ENCODE results near the gene ZNF329. TPM values are rescaled to one million over a fixed set of nuclear protein-coding genes. Genes with fewer than 3 reads are reported as not detected.
A peak's percentile ranks its signal among the peaks of the same experiment; 100 is the strongest.

The ZNF329 gene
- total and polyA plus RNA-seq, 9 of the 15 experiments (the other 6 are each of a cell fraction or from before 2014, with no cell fraction given), result 0.21 to 3.6 (median 2.2) TPM

DNA sequence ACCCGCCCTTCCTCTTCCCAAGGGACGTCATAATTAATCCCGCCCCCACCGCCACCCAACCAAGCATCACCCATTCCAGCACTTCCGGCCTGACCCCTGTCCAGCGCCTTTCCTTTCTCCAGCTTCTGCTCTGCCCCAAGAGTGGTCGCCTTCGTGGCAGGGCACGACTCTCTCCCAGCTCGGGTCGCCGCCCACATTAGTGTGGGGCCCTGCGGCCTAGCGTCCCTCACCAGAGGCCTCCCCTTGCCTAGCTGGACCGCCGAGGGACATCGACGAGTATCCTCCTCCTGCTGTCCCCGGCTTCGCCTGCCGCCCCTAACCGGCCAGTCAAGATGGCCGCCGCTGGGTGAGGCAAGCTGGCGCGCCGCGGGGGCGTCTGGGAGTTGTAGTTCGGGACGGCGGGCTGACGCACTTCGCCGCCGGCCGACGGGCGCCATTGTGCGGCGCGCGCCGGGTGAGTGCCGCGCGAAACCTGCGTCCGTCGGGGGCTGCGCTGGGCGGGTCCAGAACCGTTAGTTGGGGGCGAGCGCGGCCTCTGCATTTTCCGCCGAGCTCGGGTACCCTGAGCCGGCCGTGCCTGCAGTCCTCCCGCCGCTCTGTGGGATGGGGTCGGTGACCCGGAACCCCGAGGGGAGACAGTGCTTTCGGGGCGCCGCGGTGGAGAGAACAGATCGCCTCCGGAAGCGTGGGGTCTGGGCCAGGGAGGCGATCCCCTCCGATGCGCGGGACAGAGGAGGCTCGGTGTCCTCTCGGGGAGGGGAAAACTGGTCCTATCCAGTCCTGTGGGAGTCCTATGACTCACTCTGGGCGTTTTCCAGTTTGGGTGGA lies 32.6 kb upstream of the ZNF329 start, which contains the start of gene ZNF274 (continued):
- TF ChIP-seq HMG20B (CRISPR knock-in tag; IDR thresholded peaks at IDR 0.05) (no peak), ZNF134 (CRISPR knock-in tag; conservative IDR thresholded peaks at IDR 0.05) (no peak), ZKSCAN3 (CRISPR knock-in tag; IDR thresholded peaks at IDR 0.05) (no peak), RUNX1 (IDR thresholded peaks at IDR 0.05; ENCODE audit: low read depth) (no peak), ZKSCAN1 (IDR thresholded peaks at IDR 0.05; ENCODE audit: low read depth, low read length) (no peak), ZNF184 (CRISPR knock-in tag; IDR thresholded peaks at IDR 0.05) (no peak), XRCC3 (IDR thresholded peaks at IDR 0.05) (no peak), THAP7 (CRISPR knock-in tag; IDR thresholded peaks at IDR 0.05) (0 out of 2 replicates have a peak, but pooled peaks have one; percentile 9), KLF13 (tag; IDR thresholded peaks at IDR 0.05; ENCODE audit: borderline replicate concordance, low read depth) (0 out of 2 replicates have a peak, but pooled peaks have one; percentile 23), ZNF444 (CRISPR knock-in tag; IDR thresholded peaks at IDR 0.05) (no peak), ZNF830 (CRISPR knock-in tag; IDR thresholded peaks at IDR 0.05) (peak; percentile 53; the same call in 1 of the 2 replicates), KLF16 (IDR thresholded peaks at IDR 0.05) (peak; percentile 69), CHD4 (IDR thresholded peaks at IDR 0.05; ENCODE audit: insufficient read depth, insufficient replicate concordance, low read depth, low read length, poor library complexity, severe bottlenecking) (no peak), ATF3 (IDR thresholded peaks at IDR 0.05) (peak; percentile 94), ATF3 (CRISPR knock-in tag; conservative IDR thresholded peaks at IDR 0.05) (peak; percentile 89; the same call in 1 of the 2 replicates), NFE2L1 (tag; IDR thresholded peaks at IDR 0.05; ENCODE audit: borderline replicate concordance, low read depth) (no peak)
- TF ChIP-seq, protein P1, sequence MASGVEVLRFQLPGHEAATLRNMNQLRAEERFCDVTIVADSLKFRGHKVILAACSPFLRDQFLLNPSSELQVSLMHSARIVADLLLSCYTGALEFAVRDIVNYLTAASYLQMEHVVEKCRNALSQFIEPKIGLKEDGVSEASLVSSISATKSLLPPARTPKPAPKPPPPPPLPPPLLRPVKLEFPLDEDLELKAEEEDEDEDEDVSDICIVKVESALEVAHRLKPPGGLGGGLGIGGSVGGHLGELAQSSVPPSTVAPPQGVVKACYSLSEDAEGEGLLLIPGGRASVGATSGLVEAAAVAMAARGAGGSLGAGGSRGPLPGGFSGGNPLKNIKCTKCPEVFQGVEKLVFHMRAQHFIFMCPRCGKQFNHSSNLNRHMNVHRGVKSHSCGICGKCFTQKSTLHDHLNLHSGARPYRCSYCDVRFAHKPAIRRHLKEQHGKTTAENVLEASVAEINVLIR (CRISPR knock-in tag; IDR thresholded peaks at IDR 0.05), result peak; percentile 59; the same call in 1 of the 2 replicates

Measured in K562 (cell line).